Ecto neural progenitor cell (in vitro differentiated cells): ENCODE measurements around the gene RERE.

Source experiments
- DNase-seq: peaks from one replicate; pipeline ENCODE4 v3.0.0-alpha.2; 2018; ENCODE audit warnings: low spot score

Gene RERE

DNA sequence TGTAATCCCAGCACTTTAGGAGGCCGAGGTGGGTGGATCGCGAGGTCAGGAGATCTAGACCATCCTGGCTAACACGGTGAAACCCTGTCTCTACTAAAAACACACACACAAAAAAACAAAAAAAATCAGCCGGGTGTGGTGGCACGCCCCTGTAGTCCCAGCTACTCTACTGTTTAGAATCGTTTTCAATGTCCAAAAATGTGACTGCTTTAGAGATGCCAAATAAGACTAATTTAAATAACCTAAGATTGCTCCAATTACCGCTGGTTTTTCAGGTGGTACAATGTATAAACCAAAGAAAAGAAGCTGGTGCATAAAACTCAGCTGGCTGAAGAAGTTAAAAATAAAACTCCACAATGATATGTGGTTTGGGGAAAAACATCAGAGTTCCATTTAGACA lies 132.0 kb downstream of the RERE start:
- no peak for DNase-seq

- DNase-seq: no peak
Observed at GRCh38 chr1:8684590-8684989, 132.8 kb downstream of the RERE start.

DNA sequence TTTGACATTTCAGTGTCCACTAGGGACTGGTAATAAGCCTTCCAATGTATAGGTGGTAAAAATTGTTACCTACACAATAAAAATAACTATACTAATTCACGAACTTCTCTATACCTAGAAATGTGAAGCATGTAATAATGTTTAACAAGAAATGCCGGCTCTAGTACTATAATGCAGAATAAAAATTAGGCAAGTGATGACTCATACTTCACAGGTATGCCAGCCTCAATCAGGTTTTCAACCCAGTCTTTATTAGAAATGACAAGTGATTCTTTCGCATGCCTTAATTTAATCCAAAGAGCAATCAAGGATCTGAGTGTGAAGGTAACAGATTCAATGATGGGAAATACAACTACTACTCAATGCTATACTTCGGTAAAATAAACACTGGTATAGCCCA lies 134.9 kb downstream of the RERE start:
- no peak for DNase-seq

DNA sequence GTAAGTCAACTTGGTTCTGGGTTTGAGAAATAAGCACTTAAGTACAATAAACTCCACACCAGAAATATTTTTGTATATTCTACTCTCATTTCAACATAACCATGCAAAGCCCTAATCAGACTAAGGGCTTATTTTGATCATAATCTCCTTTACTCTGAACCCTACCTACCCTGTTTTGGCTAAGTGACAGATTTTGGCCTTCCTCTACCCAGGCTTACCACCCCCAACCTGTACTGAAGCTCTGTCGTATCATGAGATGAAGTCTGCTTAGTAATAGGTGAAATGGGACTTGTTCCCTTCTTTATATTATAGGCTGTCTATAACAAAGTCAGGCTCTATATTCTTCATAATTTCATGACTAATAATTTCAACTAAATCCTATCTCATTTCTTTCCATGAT lies 135.5 kb downstream of the RERE start:
- no peak for DNase-seq

GRCh38 chr1:8680664-8681650 lies 136.5 kb downstream of the RERE start:
- no peak for DNase-seq

GRCh38 chr1:8679929-8680663 lies 137.3 kb downstream of the RERE start:
- DNase-seq: no peak

- DNase-seq: no peak
Observed at GRCh38 chr1:8679395-8679800, 138.0 kb downstream of the RERE start.

- DNase-seq: no peak
Observed at GRCh38 chr1:8678673-8679394, 138.6 kb downstream of the RERE start.

DNA sequence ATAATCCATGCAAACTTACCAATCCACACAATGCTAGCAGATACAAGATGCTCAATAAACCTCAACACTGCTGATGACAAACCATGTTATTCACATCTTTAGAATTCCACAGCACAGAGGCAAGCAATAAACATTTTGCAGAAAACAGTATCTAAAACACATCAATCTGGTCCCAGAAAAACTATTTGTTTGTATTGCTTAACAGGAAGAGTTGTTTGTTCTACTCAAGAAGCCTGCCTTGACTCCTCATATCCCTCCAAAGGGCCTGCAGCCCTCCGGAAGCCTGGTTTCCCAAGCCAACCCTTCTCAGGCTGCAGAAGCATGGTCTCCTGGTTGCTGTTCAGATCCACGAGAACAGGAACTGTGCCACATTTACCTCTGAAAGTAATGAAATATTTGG lies 139.7 kb downstream of the RERE start:
- DNase-seq: no peak

DNA sequence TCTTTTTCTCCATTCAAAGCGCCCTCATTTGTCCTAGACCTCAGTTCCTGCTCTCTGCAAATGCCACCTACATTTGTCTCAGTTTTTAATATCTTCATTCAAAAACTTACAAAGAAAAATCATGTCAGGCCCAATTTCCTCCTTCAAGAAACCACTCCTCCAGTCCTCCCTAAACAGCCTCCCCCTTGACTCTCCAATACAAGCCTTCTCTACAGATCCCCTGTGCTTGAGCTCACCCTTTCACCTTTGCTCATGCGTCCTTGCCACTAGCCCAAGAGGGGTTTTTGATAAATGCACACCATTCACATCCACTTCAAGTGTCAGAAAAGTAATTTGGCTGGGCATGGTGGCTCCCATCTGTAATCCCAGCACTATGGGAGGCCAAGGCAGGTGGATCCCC lies 140.6 kb downstream of the RERE start:
- DNase-seq: no peak

GRCh38 chr1:8676072-8676471 lies 141.4 kb downstream of the RERE start:
- no peak for DNase-seq

- no peak for DNase-seq
Observed at GRCh38 chr1:8674912-8675311, 142.5 kb downstream of the RERE start.

GRCh38 chr1:8674481-8674880 lies 143.0 kb downstream of the RERE start:
- DNase-seq: no peak

GRCh38 chr1:8671306-8671917 lies 146.0 kb downstream of the RERE start:
- no peak for DNase-seq

DNA sequence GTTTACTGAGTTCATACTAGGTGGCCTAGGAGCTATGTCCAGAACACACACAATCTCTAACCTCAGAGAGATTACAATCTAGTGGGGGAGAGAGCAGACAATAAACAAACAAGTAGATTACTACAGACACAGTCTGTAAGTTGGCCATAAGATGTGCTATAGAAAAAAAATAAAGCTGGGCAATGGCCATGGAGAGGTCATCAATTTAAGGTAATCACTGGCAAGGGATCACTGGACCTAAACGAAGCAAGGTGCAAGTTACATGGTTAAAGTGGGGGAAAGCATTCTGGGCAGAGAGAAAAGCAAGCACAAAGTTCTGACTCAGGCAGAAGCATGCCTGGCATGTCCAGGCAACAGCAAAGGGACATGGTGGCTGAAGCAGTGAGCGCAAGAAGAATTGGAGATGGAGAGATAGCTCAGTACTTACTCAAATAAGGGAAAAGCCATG lies 147.0 kb downstream of the RERE start:
- DNase-seq: no peak

DNA sequence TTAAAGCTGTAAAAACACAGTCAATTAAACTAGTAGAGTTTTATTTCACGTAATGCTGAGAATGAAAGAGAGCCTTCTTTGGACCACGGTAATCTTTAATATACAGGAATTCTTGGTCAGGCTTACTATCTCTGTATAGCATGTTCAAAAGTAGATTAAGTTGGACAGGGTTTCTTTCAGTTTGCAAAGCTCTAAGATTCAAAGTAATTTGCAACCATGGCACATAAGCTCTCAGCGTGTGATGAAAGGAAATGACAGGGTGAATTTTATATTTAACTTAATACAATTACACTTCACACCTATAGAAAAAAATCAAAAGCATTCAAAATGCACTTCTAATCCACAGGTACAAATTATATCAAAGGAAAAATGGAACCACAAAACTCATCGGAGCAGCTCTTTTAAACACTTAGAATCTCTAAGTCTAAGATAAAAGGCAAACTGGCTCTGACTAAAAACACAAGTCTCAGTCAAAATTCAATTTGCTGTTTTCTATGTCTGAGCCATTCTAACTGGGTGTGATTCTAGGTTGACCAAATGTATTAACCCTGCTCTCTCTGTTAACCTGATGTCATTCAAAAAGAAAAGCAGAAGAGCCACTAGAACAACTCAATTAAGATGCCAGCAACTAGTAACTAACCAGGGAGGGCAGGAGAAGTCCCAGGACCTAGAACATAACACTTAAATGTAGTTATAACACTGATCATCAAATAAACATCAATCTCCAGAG lies 147.7 kb downstream of the RERE start:
- DNase-seq: no peak

- DNase-seq: no peak
Observed at GRCh38 chr1:8667869-8668594, 149.4 kb downstream of the RERE start.

DNA sequence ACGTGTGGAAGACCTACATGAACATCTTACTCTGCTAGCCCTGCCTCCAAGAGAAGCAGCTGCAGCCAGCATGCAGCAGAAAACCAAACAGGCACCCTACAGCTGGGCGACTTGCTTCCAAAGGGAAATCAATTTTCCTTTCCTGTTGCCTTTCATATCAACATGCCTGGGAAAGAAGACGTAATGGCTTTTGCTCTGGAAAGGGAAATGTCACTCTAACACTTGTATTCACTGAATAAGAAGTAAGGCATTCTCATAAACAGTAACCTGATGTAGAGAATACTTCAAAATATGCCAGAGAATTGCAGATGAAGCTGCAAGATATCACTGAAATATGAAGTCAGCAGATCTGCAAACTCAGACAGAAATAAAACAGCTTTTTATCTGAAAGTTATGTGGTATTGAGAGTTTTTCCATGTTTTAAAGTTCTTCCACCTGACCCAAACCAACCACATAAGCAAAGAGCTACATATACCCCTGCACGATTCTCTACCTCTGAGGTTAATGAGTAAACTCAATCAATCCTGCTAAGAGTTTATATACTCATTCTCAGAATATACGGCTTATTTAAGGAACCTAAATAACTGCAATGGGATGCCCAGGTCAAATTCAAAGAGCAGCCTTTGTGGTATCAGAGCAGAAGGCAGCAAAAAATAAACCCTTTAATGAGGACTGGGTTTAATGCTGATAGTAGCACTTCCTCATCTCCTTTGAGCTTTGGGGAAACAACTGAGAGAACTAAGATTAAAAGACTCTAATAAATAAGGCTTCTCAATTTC lies 150.9 kb downstream of the RERE start:
- no peak for DNase-seq

DNA sequence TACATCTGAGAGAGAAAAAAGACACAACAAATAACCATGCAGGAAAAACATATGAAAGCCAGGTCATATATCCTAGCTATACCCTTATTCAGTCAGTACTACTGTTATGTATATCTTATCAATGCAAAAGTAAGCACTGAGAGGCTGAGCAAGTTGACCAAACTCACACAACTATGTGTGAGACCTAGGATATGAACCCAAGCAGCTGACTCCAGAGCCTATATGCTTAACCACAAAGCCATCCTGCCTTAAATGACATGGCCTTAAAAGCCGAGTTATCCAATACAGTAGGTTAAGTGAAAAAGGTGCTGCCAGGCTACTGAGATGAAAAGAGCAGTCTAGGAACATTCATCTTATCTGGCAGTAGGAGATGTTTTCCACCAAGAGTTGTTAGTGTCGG lies 151.6 kb downstream of the RERE start:
- no peak for DNase-seq

DNA sequence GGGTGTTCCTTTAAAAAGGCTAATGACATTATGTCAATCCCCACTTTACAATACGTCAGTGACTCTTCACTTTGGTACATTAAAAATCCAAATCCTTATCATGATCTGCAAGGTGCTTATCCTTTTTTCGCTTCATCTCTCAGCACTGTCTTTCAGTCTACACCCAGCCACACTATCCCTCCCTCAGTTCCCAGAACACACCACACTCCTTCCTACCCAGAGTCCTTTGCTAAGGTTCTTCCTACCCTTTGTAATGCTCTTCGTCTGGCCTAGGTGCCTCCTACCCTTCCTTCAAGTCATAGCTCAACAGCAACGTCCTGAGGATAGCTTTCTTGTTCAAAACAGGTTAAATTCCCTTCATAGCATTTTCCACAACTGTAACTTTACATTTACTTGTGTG lies 152.6 kb downstream of the RERE start:
- no peak for DNase-seq
